Testis (tissue), 3 donors: ENCODE measurements around the gene ACAN. TPM values are rescaled to one million over a fixed set of nuclear protein-coding genes. Genes with fewer than 3 reads are reported as not detected.

ENCODE experiments used
- DNase-seq: peaks from one replicate; pipeline ENCODE4 v3.0.0-alpha.2; 2019
- H3K27ac ChIP-seq, 2 donors: fragments of 200-600 bp; sonication (generic); one replicate each; pipeline ENCODE4 v1.5.1; 2019
- H3K27me3 ChIP-seq: fragments of 200-600 bp; sonication (generic); one replicate; pipeline ENCODE4 v1.5.1; 2019
- H3K36me3 ChIP-seq: fragments of 200-600 bp; sonication (generic); one replicate; pipeline ENCODE4 v1.5.1; 2017; ENCODE audit warnings: low read depth; ENCODE audit errors: missing control alignments
- H3K4me1 ChIP-seq: fragments of 200-600 bp; sonication (generic); one replicate; pipeline ENCODE4 v1.5.1; 2019
- H3K4me3 ChIP-seq, 2 donors: fragments of 200-600 bp; sonication (generic); one replicate each; pipeline ENCODE4 v1.5.1; 2017 to 2019
- H3K9me3 ChIP-seq: fragments of 200-600 bp; sonication (generic); one replicate; pipeline ENCODE4 v1.5.1; 2017
- CTCF ChIP-seq, 3 experiments: fragments of 450-650 bp in 2 of 3; fragments of 200-600 bp in 1 of 3; sonication (generic) in 1 of 3; IDR thresholded peaks; one replicate each; pipeline ENCODE4 v1.5.1; 2016 to 2019; ENCODE audit warnings: antibody characterized with exemption in 3 of 3, mild to moderate bottlenecking in 2 of 3, moderate library complexity in 1 of 3
- POLR2A ChIP-seq: fragments of 450-650 bp; IDR thresholded peaks from one replicate; pipeline ENCODE4 v1.6.1; 2017; ENCODE audit warnings: antibody characterized with exemption, mild to moderate bottlenecking, moderate library complexity
- WGBS, 2 donors: methylation state at CpG; one replicate each; pipeline ENCODE4 v1.1.5; 2018; 5-methylcytosine and 5-hydroxymethylcytosine counted together
- intact Hi-C: fragments of 100-400 bp; cut with DNase I; formaldehyde crosslinking; loops from one replicate; pipeline ENCODE4 v1.15.1; 2023; ENCODE audit warnings: low total_unique reads
- polyA plus RNA-seq: library from polyadenylated mRNA; stranded (reverse); fragments of 350-450 nt; fragmentation: Illumina TruSeq; extraction: RNeasy Lipid Tissue Mini Kit (QIAGEN cat#74804); gene quantifications from one replicate; pipeline ENCODE4 v1.2.3, GENCODE V29; 2014; ENCODE audit warnings: low read depth, low replicate concordance; ENCODE audit not compliant: insufficient read depth
- total RNA-seq, 2 donors: library from RNA; depleted of rRNA; stranded (reverse); fragments of >200 nt; gene quantifications; one replicate each; pipeline ENCODE4 v1.2.3, GENCODE V29; 2016

ACAN gene
- total and polyA plus RNA-seq, 3 donors from 2014 or later = 2.4 to 6.6 (median 4.1) TPM

- WGBS, 2 donors = 94 to 95% methylated on average over 12 to 15 of the region's 15 CpGs
- DNase-seq = no peak
- H3K9me3 ChIP-seq = no peaks in the 10 kb centered on the region
- H3K27ac ChIP-seq = no peak overlapping the region
- no peak for TF ChIP-seq CTCF (IDR thresholded peaks at IDR 0.05)
- no peak for TF ChIP-seq POLR2A
- intact Hi-C loops = no loop called here
- no peaks in the 10 kb centered on the region for H3K36me3 ChIP-seq
- no peaks in the 10 kb centered on the region for H3K4me1 ChIP-seq
- no peaks in the 10 kb centered on the region for H3K27me3 ChIP-seq
- H3K4me3 ChIP-seq = no peak overlapping the region
These were observed 42.4 kb downstream of the ACAN start for GRCh38 chr15:88845616-88846015.

DNA sequence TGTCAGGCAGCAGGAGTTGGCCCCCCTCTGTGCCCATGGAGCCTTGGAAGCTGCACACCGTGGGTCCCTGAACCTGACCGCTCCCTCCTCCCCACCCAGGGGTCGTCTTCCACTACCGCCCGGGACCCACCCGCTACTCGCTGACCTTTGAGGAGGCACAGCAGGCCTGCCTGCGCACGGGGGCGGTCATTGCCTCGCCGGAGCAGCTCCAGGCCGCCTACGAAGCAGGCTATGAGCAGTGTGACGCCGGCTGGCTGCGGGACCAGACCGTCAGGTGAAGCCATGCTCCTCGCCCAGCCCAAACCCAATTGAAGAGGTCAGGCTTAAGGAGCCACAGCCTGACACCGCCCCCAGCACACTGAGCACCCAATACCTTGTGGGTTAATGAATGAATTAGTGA lies 43.9 kb downstream of the ACAN start:
- DNase-seq = no peak
- H3K4me1 ChIP-seq = no peaks in the 10 kb centered on the region
- H3K9me3 ChIP-seq = no peaks in the 10 kb centered on the region
- no peak overlapping the region for H3K27ac ChIP-seq
- H3K4me3 ChIP-seq = no peak overlapping the region
- intact Hi-C loops = no loop called here
- TF ChIP-seq CTCF (IDR thresholded peaks at IDR 0.05) (no peak), POLR2A (no peak)
- no peaks in the 10 kb centered on the region for H3K27me3 ChIP-seq
- no peaks in the 10 kb centered on the region for H3K36me3 ChIP-seq
- 84 to 91% methylated on average over 11 to 19 of the region's 20 CpGs for WGBS, 2 donors

DNA sequence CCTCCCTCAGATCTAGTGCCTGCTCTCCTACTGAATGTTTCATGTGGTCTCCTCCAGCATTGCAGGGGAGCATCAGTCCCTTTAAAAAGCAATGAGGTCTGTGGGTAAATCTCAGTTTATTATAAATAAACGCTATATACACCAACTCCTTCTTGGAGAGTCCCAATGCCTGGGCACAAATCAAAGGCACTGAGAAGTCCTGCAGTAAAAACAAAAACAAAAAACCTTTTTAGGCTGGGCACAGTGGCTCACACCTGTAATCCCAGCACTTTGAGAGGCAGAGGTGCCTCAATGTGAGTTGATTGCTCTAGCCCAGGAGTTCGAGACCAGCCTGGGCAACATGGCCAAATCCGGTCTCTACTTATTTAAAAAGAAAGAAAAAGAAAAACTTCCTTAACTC lies 45.0 kb downstream of the ACAN start:
- TF ChIP-seq POLR2A (no peak), CTCF (IDR thresholded peaks at IDR 0.05) (no peak)
- intact Hi-C loops = no loop called here
- no peak for DNase-seq
- no peaks in the 10 kb centered on the region for H3K9me3 ChIP-seq
- H3K36me3 ChIP-seq = no peaks in the 10 kb centered on the region
- H3K4me1 ChIP-seq = no peaks in the 10 kb centered on the region
- no peaks in the 10 kb centered on the region for H3K27me3 ChIP-seq
- no peak overlapping the region for H3K27ac ChIP-seq
- WGBS, 2 donors = 81 to 92% methylated on average over 3 of the region's 3 CpGs
- H3K4me3 ChIP-seq = no peak overlapping the region

DNA sequence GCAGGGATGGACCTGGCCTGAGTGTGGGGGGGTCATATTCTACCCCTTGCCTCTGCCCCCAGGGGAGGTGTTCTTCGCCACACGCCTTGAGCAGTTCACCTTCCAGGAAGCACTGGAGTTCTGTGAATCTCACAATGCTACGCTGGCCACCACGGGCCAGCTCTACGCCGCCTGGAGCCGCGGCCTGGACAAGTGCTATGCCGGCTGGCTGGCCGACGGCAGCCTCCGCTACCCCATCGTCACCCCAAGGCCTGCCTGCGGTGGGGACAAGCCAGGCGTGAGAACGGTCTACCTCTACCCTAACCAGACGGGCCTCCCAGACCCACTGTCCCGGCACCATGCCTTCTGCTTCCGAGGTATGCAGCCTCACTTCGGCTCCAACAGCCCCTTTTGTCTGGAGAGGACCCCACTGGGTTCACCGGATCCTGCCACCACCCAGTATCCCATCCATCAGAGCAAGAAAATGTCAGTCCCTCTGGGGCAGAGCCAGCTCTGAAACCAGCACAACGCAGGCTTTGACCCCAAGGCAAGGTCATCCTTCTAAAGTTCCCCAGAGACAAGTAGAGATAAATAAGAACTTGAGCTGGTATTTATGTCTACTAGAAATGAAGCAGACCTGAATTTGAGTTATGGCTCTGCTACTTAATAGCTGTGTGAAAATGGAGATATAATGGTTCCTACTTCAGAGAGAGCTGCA lies 46.3 kb downstream of the ACAN start:
- H3K27ac ChIP-seq = no peak overlapping the region
- H3K4me1 ChIP-seq = no peaks in the 10 kb centered on the region
- 82 to 88% methylated on average over 19 to 21 of the region's 22 CpGs for WGBS, 2 donors
- no peak overlapping the region for H3K4me3 ChIP-seq
- TF ChIP-seq POLR2A (no peak), CTCF (IDR thresholded peaks at IDR 0.05) (no peak)
- no peaks in the 10 kb centered on the region for H3K9me3 ChIP-seq
- intact Hi-C loops = no loop called here
- H3K27me3 ChIP-seq = no peaks in the 10 kb centered on the region
- no peaks in the 10 kb centered on the region for H3K36me3 ChIP-seq
- no peak for DNase-seq

DNA sequence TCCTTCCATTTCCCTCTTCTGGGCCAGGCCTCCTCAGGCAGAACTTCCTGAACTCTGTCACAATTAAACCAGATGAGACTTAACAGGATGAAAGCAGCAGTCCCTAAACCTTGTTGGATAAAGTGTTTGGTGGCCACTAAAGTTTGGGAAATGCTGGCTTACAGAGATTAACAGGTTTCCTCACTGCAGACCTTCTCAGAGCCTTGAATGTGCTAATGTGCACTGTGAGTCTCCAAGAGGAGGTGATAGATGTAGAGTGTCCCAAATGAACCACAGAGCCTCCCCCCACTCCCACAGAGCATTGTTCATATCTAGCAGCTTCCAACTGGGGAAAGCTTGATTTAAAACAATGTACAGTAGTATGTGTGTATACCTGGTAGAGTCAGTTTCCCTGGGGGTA lies 49.2 kb downstream of the ACAN start:
- Histone ChIP-seq H3K36me3 (no peaks in the 10 kb centered on the region), H3K27ac (no peak overlapping the region), H3K4me3 (no peak overlapping the region), H3K27me3 (no peaks in the 10 kb centered on the region), H3K9me3 (no peaks in the 10 kb centered on the region), H3K4me1 (no peaks in the 10 kb centered on the region)
- no peak for DNase-seq
- no peak for TF ChIP-seq CTCF (IDR thresholded peaks at IDR 0.05)
- TF ChIP-seq POLR2A = no peak
- intact Hi-C loops = no loop called here
